IPS-20b (cell line): ENCODE data around the gene USP5.
"Not testable (repeated sequence)": the region's sequence is repeated elsewhere in the genome, so short reads cannot be mapped to it uniquely, and the experiment has no call there.

Source experiments
- H3K27ac ChIP-seq: one replicate; pipeline ENCODE4 v1.5.1; 2013; ENCODE audit warnings: low read length
- H3K27me3 ChIP-seq: 2 replicates; pipeline ENCODE4 v1.6.1; 2013; ENCODE audit warnings: mild to moderate bottlenecking, low read length, inconsistent platforms; ENCODE audit not compliant: insufficient read depth
- H3K36me3 ChIP-seq: 2 replicates; pipeline ENCODE4 v1.6.1; 2013; ENCODE audit warnings: low read depth, mild to moderate bottlenecking, inconsistent platforms, low read length, moderate library complexity; ENCODE audit not compliant: insufficient read depth
- H3K4me1 ChIP-seq: 2 replicates; pipeline ENCODE4 v1.6.1; 2013; ENCODE audit warnings: mild to moderate bottlenecking, control low read depth, inconsistent platforms, low read length, moderate library complexity; ENCODE audit not compliant: insufficient read depth
- H3K4me3 ChIP-seq: 2 replicates; pipeline ENCODE4 v1.5.1; 2013; ENCODE audit warnings: mild to moderate bottlenecking, low read length, inconsistent platforms
- H3K9ac ChIP-seq: 2 replicates; pipeline ENCODE4 v1.6.1; 2013; ENCODE audit warnings: low read depth, mild to moderate bottlenecking, inconsistent platforms, low read length, moderate library complexity
- H3K9me3 ChIP-seq: 2 replicates; pipeline ENCODE4 v1.6.1; 2013; ENCODE audit warnings: mild to moderate bottlenecking, low read depth, low read length, inconsistent platforms; ENCODE audit not compliant: insufficient read depth

Gene USP5

DNA sequence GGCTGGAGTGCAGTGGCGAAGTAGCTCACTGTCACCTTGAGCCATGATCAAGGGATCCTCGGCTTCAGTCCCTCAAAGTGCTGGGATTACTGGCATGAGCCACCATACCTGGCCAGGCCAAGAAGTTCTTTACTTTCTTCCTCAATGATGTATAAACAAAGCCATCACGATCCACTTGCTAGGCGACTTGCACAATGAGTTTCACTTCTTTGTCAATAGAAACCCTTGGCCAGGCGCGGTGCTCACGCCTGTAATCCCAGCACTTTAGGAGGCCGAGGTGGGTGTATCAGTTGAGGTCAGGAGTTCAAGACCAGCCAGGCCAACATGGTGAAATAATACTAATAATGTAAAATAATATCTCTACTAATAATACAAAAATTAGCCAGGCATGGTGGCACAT lies 35.5 kb downstream of the USP5 start:
- Histone ChIP-seq H3K4me3 (no peak overlapping the region), H3K27ac (no peak overlapping the region), H3K36me3 (peaks cover 16% of the 10 kb centered on the region), H3K27me3 (no peaks in the 10 kb centered on the region), H3K9me3 (no peaks in the 10 kb centered on the region), H3K4me1 (peaks cover 20% of the 10 kb centered on the region), H3K9ac (no peak overlapping the region)

DNA sequence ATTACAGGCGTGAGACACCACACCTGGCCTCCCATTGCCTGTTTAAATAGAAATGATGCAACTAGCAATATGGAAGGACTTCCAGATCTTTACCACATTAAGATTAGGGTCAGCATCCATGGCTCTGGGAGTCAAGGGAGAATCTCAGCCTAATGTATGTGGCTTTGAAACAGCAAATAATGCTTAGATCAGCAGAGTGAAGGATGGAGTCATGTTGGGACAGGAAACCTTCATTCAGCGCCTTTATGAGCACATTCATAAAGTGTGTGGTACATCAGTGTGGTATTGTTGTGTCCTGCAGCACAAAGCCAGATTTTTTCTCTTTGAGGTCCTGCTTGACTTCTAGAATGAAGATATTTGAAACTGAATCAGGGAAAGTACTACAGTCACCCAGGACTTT lies 36.4 kb downstream of the USP5 start:
- peak overlapping the region; percentile 8 for H3K27ac ChIP-seq
- no peak overlapping the region for H3K9ac ChIP-seq
- no peak overlapping the region for H3K4me3 ChIP-seq
- H3K9me3 ChIP-seq: no peaks in the 10 kb centered on the region
- H3K4me1 ChIP-seq: peaks cover 20% of the 10 kb centered on the region
- H3K36me3 ChIP-seq: peaks cover 16% of the 10 kb centered on the region
- no peaks in the 10 kb centered on the region for H3K27me3 ChIP-seq

DNA sequence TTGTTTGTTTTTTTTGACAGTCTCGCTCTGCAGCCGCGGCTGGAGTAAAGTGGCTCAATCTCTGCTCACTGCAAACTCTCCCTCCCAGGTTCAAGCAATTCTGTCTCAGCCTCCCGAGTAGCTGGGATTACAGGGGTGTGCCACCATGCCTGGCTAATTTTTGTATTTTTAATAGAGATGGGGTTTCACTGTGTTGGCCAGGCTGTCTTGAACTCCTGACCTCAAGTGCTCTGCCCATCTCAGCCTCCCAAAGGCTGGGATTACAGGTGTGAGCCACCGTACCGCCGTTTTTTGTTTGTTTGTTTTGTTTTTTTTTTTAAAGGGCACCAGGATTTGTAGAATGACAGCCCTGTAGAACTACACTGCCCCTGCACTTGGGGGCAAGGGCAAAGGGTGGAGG lies 36.8 kb downstream of the USP5 start:
- not testable (repeated sequence) for H3K27ac ChIP-seq, H3K9ac ChIP-seq, H3K27me3 ChIP-seq, H3K9me3 ChIP-seq, H3K4me3 ChIP-seq
- H3K36me3 ChIP-seq: peaks cover 12% of the 10 kb centered on the region
- peaks cover 20% of the 10 kb centered on the region for H3K4me1 ChIP-seq

DNA sequence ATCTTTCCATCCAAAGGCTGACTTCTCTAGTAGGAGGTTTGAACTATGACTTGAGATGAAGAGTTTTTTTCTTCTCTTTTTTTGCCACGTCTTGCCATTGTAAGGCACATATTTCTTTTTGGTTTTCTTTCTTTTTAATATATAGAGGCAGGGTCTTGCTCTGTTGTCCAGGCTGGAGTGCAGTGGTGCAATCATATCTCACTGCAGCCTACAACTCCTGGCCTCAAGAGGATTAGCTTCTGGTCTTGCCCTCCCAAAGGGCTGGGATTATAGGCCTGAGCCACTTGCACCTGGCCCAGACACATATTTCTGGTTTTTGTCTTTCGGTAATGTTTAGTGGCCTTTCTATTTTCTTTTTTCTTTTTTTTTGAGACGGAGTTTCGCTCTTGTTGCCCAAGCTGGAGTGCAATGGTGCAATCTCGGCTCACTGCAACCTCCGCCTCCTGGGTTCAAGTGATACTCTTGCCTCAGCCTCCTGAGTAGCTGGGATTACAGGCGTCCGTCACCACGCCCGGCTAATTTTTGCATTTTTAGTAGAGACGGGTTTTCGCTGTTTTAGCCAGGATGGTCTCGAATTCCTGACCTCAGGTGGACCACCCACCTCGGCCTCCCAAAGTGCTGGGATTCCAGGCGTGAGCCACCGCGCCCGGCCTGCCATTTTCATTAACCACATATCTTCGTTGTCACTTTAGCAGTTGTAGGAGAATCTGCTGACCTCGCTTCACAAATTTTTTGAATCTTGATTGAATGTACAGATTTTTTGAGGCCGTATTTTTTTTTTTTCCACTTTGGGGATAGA lies 38.0 kb downstream of the USP5 start:
- peaks cover 14% of the 10 kb centered on the region for H3K4me1 ChIP-seq
- H3K9me3 ChIP-seq, H3K36me3 ChIP-seq, H3K27me3 ChIP-seq: not testable (repeated sequence)
- H3K27ac ChIP-seq: peak overlapping the region; percentile 81
- H3K4me3 ChIP-seq: peak overlapping the region; percentile 47
- peak overlapping the region; percentile 82 for H3K9ac ChIP-seq

DNA sequence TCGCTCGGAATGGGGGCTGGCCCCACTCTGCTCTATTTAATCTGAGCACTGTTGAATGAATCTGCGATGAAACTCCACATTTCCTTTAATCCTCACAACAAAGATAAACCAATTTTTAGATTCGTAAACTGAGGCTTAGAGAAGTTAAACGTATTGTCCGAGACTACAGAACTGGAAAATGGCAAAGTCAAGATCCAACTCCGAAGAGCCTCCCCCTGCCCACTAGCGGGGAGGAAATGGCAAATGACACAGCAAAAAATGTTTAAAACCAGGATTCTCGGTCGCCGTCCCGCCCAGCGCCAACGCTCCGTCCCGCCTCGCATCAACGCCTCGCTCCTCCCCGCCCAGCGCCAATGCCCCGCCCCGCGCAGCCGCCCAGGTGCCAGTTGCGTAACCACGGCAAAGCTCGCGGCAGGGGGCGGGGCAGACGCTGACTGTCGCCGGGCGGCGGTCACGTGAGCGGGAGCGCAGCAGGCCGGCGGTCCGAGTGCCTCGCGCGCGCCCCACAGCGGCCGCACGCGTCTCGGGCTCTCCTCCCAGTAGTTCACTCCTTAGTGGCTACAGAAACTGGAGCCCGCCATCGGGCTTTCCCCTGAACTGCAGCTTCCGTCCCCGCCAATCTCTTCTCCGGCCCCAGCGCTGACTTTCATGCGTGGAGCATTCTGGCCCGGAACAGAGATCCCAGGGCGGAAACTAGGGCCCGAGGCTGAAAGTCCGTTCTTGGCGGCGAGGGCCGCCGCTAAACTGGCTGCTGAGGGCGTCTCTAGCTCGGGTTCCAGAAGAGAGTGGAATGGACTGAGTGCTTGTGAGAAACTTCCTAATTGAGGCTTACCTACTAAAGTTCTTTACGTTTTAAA lies 39.1 kb downstream of the USP5 start:
- H3K36me3 ChIP-seq: no peaks in the 10 kb centered on the region
- H3K9me3 ChIP-seq: no peaks in the 10 kb centered on the region
- no peaks in the 10 kb centered on the region for H3K27me3 ChIP-seq
- peak overlapping the region; percentile 73 for H3K4me3 ChIP-seq
- peaks cover 9% of the 10 kb centered on the region for H3K4me1 ChIP-seq
- peak overlapping the region; percentile 82 for H3K9ac ChIP-seq
- peak overlapping the region; percentile 81 for H3K27ac ChIP-seq

DNA sequence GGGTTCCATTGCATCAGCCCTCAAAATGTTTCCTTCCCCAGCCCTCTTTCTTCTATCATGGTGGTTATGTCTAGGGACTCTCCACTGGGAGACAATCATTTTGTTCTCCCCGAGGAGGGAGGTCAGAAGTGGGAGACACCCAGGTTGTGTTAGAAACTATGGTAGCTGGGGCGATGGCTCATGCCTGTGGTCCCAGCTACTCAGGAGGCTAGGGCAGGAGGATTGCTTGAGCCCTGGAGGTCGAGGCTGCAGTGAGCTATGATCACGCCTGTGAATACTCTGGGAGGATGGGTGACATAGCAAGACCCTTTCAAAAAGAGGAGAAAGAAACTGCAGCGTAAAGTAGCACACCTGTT lies 39.7 kb downstream of the USP5 start:
- no peak overlapping the region for H3K27ac ChIP-seq
- H3K4me1 ChIP-seq: peaks cover 9% of the 10 kb centered on the region

DNA sequence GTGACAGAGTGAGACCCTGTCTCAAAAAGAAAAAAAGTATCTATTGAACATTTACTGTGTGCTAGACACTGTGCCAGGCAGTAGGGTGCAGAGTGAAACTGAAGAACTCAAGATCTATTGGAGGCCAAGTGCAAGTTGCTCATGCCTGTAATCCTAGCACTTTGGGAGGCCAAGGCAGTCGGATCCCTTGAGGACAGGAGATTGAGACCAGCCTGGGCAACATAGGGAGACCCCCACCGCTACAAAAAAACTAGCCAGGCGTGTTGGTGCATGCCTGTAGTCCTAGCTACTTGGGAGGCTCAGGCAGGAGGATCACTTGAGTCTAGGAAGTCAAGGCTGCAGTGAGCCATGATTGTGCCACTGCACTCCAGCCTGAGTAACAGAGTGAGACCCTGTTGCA lies 40.7 kb downstream of the USP5 start:
- H3K4me1 ChIP-seq, H3K9ac ChIP-seq, H3K27me3 ChIP-seq, H3K27ac ChIP-seq, H3K4me3 ChIP-seq, H3K36me3 ChIP-seq, H3K9me3 ChIP-seq: not testable (repeated sequence)

More for the DNA sequence above, 39.7 kb downstream of the USP5 start:
- no peaks in the 10 kb centered on the region for H3K27me3 ChIP-seq
- H3K4me3 ChIP-seq: peak overlapping the region; percentile 73
- no peaks in the 10 kb centered on the region for H3K9me3 ChIP-seq
- no peaks in the 10 kb centered on the region for H3K36me3 ChIP-seq
- peak overlapping the region; percentile 80 for H3K9ac ChIP-seq

DNA sequence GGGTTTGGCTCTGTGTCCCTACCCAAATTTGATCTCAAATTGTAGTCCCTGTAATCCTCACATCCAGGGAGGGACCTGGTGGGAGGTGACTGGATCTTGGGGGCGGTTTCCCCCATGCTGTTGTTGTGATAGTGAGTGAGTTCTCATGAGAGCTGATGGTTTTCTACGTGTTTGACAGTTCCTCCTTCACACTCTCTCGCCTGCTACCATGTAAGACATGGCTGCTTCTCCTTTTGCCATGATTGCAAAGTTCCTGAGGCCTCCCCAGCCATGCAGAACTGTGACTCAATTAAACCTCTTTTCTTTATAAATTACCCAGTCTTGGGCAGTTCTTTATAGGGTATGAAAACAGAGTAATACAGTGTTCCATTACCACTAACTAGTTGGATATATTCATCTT lies 42.4 kb downstream of the USP5 start:
- Histone ChIP-seq H3K27ac (no peak overlapping the region), H3K9ac (no peak overlapping the region), H3K4me3 (no peak overlapping the region), H3K4me1 (peaks cover 5% of the 10 kb centered on the region; the same call in 1 of the 2 replicates), H3K27me3 (no peaks in the 10 kb centered on the region), H3K36me3 (no peaks in the 10 kb centered on the region), H3K9me3 (no peaks in the 10 kb centered on the region)

DNA sequence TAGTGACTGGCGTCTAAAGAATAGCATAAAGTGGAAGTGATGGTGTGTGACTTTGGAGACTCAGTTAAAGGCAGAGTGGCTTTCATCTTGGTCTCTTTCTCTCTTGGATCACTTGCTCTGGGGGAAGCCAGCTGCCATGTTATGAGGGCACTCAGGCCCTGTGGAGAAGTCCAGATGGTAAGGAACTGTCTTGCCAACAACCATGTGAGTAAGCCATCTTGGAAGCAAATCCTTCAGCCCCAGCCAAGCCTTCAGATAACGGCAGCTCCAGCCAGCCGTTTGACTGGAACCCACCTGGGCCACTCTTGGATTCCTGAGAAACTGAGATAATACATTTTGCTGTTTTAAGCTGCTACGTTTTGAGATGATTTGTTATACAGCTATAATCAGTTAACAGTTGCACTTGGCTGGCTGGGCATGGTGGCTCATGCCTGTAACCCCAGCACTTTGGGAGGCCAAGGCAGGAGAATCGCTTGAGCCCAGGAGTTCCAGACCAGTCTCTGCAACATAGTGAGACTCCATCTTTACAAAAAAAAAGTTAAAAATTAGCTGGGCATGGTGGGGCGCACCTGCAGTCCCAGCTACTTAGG lies 45.0 kb downstream of the USP5 start:
- no peak overlapping the region for H3K9ac ChIP-seq
- no peaks in the 10 kb centered on the region for H3K9me3 ChIP-seq
- H3K27me3 ChIP-seq: no peaks in the 10 kb centered on the region
- no peaks in the 10 kb centered on the region for H3K36me3 ChIP-seq
- H3K27ac ChIP-seq: no peak overlapping the region
- H3K4me1 ChIP-seq: no peaks in the 10 kb centered on the region
- no peak overlapping the region for H3K4me3 ChIP-seq

DNA sequence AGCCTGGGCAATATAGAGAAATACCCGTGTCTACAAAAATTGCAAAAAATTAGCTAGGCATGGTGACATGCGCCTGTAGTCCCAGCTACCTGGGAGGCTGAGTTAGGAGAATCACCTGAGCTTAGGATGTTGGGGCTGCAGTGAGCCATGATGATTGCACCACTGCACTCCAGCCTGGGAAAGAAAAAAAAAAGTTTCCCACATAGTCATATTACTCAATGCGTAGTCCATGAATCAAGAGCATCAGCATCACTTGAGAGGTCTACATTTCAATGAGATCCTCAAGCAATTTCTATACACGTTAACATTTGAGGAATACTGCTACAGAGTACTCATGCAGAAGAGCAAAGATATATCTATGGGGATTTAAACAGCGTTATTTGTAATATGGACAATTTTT lies 47.5 kb downstream of the USP5 start:
- no peaks in the 10 kb centered on the region for H3K36me3 ChIP-seq
- no peaks in the 10 kb centered on the region for H3K27me3 ChIP-seq
- no peak overlapping the region for H3K9ac ChIP-seq
- H3K4me1 ChIP-seq: peaks cover 5% of the 10 kb centered on the region; the same call in 1 of the 2 replicates
- H3K4me3 ChIP-seq: no peak overlapping the region
- H3K9me3 ChIP-seq: no peaks in the 10 kb centered on the region
- no peak overlapping the region for H3K27ac ChIP-seq

DNA sequence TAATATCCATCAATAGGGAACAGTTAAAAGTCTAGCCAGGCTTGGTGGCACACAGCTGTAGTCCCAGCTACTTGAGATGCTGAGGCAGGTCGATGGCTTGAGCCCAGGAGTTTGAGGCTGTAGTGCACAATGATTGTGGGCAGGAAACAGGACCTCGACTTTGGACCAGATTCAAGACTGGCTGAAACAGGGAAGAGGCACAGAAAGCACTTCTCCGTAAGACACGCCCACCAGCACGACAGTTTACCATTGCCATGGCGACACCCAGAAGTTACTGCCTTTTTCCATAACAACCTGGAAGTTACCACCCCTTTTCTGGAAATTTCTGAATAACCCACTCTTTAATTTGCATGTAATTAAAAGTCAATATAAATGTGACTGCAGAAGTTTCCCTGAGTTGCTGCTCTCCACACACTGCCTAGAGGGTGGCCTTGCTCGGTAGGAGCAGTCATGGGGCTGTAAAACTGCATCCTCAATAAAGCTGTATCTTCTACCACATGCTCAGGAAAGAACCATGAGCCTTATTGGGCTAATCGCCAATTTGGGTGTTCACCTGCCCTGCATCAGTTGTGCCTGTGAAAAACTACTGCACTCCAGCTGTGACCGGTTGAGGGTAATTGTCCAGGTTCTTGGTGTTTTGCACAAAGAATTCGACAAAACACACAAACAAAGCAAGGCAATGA lies 48.0 kb downstream of the USP5 start:
- H3K9me3 ChIP-seq: no peaks in the 10 kb centered on the region
- no peak overlapping the region for H3K9ac ChIP-seq
- peaks cover 5% of the 10 kb centered on the region; the same call in 1 of the 2 replicates for H3K4me1 ChIP-seq
- H3K27me3 ChIP-seq: no peaks in the 10 kb centered on the region
- no peaks in the 10 kb centered on the region for H3K36me3 ChIP-seq
- H3K4me3 ChIP-seq: no peak overlapping the region
- H3K27ac ChIP-seq: no peak overlapping the region
